Retina (tissue), 1 donor: ENCODE measurements around the gene BCCIP.

Source experiments
- DNase-seq: peaks from one replicate; pipeline ENCODE4 v3.0.0-alpha.2; 2016

Gene BCCIP

DNA sequence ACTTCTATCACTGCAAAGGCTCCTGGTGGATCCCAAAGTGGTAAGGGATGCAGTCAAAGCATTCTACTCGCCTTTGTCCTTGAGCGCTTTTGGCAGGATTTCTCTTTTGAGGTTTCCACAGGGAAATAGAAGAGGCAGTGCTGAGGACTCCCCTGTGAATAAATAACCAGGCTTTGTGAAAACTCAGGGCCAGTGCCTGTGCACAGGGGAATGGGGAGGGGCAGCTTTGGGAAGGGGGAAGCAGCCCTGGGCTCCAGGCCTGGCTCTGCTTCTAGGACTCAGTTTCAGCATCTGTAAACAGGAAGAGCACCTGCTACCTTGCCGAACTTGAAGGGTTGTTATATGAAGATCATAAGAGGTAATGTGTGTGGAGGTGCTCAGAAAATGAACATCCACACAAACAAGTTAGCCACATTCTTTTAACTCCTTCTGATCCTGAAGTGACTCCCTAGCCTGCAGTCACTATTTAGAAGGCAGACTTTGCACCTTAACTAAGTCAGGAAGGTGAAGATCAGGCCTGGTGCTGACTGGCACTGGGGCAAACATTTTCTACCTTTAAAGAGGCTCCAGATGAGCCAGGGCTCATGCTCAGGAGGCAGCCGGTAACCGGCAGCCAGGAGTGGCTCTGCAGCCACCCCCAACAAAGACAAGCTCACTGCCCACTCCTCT is 25.2 kb upstream of the BCCIP start:
- no peak for DNase-seq

DNA sequence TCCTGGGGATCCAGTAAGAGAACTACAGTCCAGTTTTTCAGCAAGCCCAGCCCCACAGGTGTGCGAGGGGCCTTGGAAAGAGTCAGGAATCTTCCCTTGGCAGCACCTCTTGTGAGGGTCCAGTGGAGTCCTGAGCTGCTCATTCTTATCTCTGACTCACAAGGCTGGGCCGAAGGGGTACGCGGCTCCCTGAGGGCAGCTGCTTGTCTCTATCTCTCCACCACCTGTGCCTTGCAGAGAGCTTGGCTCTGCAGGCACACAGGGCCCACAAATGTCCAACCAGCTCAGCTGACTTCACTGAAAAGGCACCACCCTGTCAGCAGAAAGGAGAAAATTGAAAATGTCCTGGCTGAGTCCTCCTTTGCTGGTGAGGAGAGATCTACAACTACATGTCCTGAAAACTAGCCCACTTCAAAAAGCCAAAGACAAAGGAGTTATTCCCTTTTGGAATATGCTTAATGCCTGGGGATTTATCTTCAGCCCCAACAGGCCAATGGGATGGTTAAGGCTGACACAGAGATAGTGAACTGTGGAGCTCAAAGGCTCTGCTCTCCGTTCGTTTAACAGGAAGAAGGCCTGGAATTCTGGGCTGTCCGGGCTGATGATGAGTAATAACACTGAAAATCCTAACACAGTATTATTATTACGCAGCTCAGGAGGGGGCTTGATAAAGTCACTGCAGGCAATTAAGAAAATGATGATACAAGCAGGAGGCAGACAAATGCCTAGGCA is 23.7 kb upstream of the BCCIP start:
- no peak for DNase-seq

DNA sequence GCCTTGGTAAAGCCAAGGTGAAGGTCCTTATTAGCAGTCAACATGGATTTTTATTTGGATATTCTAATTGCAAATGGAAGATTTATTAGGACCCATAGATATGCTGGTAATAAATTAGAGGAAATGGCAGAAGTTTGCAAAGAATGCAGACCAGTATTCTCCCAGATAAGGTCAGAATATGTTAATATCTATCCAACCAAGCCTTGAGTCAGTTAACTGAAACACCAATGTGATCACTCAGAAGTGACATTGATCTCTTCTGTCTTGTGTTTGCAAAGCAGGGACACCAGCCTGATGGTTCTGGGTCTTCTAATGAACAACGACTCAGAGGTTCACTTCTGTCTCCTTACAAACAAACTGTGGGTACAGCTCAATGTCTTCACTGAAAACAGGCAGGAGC is 21.8 kb upstream of the BCCIP start:
- no peak for DNase-seq

DNA sequence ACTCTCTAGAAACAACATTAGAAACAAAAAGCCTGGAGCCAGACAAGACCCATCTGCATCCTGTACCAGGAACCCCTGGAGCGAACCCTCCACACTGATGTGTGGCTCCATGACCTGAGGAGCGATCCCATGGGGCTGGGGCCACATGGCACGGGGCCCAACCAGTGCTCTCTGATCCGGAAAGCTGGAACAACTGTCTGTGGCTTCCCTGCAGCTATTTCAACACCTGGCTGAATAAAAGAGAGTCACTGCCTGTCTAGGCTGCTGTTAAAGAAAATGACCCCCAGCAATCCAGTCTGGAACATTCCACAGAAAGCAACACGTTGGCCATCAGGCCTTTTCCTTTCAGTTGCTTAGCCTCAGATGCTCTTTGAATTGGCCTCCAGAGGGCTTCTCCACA is 21.2 kb upstream of the BCCIP start:
- no peak for DNase-seq

DNA sequence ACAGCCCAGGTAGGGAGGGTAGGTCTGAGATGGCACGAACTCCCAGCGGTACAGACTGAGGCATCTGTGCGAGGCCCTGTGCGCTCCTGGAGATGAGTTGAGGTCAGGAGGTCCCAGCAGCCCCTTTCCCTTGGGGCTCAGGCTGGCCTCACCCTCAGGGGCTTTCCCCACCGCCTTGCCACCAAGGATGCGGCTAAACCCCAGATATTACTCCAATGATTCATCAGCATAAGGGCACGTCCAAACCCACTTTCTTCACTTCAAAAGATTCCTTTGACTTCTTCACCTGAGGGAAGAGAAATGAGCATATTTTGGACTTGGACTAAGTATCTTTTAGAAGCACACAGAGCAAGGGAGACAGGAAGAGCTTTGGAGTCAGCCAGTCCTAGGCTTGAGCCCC is 20.6 kb upstream of the BCCIP start:
- no peak for DNase-seq

DNA sequence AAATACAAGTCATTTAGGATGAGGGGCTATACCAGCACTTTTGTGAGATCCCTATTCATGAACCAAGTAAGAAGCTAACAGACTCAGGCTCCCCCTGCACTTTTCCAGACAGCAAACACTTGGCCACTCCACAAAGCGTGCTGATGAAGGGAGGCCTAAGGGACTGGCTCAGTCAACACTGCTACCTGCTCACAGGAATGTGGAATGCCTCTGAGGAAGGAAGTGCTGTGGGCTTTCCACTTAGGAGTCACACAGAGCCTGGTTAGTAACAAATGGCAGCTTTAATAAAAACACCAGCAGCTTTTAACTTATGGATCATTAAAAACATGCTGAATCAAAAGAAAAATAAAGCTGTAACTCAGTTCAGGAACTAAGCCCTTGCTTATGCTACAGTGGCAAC is 15.3 kb upstream of the BCCIP start:
- DNase-seq: no peak

DNA sequence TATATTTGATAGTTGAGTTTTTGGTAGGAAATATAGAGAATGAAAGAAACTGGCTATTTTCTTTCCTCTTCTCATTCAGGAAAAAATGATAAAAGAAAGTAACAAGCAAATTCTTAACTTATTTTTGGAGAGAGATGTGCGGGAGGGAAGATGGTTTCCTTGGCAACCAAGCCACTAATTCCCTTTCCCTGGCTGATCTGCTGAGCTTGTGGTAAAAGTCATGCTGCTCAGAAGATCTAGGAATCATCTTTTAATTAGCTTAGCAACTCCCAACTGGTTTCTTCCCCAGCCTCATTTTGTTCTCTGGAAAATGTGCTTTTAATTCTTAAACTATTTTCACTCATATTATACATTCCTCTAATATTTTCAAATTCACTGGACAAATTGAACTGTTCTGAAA is 12.1 kb upstream of the BCCIP start:
- no peak for DNase-seq

DNA sequence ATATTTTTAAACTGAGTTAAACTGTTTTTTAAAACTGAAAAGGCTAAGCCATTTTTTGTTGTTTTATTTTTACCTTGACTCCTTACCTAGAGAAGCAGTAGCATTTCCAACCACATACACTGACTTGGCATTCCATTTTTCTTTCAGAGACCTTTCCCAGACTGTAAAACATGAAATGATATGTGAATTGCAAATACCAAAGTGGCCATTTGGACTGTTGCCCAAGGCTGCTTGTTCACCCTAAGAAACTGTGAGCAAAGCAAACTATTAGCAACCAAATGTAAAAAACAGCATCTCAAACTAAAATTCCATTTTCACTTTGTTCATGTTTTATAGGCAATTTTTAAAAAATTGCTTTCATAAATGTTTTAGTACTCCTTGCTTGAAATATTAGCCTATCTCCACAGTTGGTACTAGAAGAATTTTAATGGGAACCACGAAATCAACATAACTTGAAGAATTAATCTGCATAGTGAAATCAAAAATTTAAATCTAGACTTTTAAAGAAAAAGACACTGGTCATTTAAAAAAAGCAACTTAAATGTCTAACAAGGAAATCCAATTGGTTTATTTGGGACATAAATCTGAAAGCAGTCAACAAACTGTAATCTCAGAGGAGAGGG is 11.1 kb upstream of the BCCIP start:
- DNase-seq: no peak

DNA sequence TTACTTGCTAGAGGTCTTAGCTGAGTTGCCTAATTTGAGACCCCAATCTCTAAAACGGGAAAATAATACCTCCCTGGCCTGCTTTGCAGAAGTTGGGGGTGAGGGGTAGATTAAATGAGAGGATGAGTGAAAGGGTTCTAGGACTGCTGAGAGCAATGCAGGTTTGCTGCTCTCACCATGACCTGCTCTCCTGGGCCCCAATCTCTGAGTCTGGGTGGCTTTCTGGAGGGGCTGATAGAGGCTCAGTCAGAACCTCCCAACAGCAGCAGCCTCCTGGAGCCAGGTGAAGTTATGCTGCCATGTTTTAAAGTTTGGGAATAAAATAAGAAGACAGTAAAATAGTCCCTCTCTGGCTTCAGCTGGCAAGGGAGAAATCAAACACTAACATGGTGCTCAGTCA is 7.6 kb upstream of the BCCIP start:
- DNase-seq: no peak

DNA sequence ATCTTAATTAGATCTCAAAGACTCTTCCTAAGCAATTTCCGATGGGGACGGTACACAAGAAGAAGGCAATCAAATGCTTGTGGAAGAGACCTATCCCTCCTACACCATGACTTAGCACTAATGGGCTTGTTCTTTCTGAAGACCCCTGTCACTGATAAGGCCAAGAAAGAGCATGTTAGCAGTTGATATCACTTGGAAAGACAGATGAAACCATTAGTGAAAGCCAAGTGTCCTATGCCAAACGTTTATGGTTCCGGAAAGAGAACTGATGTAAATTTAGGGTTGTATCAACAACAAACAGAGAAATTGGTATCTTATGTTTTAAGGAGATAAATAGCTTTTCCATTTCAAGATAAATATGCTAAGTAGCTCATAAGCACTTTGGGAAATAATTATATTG is 6.8 kb upstream of the BCCIP start:
- no peak for DNase-seq

DNA sequence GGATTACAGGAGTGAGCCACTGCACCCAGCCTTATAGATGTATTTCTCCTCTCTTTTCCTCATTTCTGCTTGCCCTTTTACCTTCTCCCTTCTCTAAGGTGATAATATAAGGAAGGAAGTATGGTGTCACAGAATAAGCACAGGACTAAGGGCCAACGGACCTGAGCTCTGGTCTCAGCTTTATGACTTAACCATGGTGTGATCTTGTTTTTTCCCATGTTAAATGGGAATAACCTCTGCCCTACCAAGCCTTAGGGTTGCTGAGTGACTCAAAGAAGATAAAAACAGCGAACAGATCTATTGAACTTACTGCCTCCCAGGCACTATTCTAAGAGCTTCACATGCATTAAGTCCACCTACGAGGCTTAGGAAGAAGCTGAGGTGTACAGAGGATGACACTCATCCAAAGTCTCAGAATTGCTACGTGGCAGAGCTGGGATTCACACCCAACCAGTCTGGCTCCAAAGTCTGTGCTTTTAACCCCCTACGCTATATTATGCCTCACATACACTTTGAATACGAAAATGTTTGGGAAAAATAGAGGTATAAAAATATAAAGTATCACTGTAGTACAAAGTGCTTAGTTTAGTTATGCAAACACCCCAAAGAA is 5.9 kb upstream of the BCCIP start:
- DNase-seq: no peak

DNA sequence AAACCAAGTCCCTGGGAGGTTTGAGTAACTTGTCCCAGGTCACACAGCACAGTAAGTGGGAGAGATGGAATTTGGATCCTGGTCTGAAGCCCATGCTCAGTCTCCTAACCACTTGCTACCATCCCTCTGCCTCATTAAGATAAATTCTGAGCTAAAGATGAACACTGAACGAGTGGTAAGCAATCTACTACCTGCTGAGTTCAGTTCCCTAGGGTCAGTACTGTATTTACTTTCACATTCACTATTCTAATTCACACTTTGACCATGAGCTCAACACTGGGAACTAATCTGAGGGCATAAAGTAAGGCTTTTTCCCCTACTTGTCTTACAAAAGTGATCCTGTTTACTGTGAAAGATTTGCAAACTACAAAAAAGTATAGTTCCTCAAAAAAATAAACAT is 2.6 kb upstream of the BCCIP start:
- no peak for DNase-seq

DNA sequence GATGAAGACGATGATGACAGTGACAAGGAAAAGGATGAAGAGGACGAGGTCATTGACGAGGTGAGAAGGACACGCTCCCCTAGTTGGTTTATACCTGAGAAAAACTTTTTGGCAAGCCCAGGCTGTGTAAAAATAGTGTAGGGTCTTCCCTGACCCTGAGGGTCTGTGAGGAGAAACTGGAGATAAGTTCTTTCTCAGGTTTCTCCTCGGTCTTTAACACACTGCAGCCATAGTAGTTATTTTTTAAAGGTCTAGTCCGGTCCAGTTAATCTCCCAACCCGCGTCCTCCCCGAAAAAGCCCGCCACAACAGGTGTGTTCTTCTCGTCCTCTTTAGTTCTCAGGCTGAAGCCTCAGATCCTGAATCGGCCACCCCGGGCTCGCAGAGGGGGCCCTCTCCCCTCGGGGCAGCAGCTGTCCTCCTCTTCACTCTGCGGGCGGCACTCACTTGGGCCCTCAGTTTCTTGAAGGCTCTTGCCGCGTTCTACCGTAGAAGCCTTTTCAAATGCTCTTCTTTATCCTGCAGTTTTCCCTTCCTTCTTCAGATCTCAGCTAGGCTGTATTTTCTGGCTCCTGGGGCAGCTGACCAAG is 411 bp downstream of the BCCIP start:
- no peak for DNase-seq

DNA sequence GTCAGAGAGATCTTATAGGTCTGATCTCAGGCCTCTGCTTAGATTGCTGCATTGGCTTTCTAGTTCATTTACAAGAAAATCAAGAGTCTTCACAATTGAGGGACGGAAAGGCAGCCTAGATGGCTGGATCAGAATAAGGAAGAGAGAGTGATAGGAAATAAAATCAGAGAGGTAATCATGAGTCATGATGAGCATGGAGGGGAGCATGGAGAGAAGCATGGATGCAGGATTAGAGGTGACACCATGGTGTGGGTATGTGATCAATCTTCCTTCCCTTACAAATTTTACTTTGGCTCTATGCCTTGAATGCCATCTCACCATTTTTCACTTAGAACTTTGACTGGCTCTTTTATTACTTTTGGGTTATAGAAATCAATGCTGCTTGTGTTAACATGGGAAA is 1.4 kb downstream of the BCCIP start:
- DNase-seq: no peak

DNA sequence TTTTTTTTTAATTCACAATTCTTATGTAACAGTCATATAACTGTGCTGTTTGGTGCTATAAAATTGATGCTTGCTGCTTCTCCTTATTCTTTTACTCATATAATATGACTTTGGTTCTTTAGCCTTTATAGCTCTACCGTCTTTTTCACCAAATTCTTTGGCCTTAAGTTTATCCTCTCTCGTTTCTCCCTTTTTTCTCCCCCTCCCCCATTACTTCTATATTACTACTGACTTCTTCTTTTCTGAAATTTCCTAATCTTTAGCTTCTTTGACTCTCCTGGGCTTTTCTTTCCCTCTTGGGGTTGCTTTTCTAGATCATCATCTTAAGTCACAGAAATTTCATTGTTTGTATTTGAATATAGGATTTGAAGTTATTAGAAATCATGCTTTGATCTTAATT is 3.8 kb downstream of the BCCIP start:
- no peak for DNase-seq

DNA sequence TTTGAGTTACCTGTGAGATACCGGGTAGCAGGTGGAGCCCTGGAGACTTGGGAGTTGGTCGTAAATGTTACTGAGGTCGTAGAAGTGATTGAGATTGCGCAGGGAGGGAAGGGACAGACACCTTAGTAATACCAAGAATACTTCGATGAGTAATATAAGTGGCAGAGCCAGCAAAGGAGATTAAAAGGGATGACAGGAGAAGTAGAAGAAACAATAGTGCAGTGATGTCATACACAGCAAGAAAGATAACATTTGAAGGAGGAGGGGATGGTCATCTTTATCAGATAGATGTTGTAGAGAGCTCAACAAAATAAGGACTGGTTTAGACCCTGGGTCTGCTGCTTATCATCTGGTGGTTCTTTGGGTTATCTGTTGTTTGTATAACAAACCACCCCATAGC is 5.0 kb downstream of the BCCIP start:
- no peak for DNase-seq

DNA sequence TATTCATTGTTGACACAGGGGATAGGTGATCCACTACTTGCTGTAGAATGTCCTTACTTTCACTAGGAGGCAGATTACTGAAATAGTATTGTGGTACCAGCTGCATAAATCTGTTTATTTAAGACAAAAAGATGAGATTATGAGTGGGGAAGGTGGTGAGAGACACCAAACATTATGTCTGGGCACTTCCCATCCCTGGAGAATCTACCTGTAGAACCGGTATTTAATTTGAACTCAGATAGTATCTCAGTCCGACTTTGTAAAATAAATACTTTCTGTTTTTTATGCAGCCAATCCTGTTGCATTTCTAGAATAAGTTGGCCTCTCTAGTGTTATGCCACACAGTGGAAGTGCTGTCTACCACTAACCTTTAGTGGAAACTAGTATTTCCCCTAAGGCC is 13.4 kb downstream of the BCCIP start:
- DNase-seq: no peak

DNA sequence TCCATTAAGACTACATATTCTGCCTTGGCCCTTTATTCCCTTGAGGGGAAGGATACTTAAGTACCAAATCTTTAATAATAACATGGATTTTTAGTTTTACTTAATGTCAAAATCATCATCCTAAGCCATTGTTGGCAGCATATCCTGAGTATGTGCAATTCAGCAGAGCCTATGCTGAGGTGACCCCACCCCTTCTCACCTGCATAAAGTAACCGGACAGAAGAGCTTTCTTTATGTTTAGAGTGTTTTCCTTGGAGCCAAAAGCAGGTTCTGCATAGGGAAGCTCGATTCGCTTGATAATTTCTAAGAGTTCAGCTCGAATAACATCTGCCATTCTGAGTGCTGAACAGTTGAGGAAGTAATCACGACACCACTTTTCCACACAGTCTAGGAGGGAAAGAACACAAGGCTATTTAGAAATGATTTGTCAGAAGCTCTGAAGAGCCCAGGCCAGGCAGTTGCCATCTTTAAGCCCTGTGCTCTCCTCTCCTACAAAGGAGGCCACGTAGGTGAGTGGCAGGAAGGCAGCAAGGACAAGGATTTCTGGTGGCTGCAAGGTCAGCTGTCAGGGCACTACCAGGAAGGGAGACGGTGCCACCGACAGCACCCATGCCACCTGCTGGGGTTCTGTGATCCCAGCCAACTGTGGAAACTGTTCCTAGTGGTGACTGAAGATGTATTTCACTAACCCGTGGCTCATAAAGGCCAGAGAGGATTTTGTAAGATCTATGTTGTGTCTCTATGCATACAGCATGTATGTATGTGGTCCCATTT is 15.6 kb downstream of the BCCIP start:
- DNase-seq: no peak

DNA sequence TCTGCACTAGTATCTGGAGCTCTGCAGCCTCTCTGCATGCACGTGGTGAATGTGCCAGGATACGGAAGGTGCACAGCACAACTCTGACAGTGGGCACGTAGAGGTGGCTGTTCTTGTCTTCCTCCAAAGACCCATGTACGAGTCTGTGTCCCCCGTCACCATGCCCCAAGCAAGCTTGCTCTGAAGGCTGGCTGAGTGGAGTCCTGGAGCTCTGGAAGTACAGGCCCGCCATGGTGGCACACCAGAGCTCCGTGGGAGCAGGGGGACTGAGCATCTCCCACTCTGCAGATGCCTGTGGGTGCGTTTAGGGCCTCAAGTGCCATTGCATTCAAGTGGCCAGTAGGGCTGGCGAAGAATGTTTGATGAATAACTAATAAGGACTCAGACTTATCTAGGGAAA is 17.1 kb downstream of the BCCIP start:
- no peak for DNase-seq

DNA sequence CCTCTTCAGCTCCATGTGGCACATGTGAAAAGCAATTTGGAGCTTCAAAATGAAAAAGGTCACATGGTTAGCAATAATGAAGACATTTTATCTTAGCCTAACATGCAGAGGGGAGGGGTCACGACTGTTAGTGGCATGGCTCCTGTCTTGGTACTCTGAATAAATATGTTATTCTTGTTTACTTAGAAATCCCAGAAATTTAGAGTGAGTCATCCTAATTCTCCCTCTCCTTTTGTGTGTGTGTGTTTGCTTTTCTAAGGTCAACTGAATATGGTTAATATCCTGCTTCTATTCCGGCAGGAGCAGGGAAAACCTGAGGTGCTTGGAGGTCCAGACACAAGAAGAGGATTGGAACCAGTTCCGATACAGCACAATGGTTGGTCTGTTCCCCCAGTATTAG is 17.6 kb downstream of the BCCIP start:
- DNase-seq: no peak

DNA sequence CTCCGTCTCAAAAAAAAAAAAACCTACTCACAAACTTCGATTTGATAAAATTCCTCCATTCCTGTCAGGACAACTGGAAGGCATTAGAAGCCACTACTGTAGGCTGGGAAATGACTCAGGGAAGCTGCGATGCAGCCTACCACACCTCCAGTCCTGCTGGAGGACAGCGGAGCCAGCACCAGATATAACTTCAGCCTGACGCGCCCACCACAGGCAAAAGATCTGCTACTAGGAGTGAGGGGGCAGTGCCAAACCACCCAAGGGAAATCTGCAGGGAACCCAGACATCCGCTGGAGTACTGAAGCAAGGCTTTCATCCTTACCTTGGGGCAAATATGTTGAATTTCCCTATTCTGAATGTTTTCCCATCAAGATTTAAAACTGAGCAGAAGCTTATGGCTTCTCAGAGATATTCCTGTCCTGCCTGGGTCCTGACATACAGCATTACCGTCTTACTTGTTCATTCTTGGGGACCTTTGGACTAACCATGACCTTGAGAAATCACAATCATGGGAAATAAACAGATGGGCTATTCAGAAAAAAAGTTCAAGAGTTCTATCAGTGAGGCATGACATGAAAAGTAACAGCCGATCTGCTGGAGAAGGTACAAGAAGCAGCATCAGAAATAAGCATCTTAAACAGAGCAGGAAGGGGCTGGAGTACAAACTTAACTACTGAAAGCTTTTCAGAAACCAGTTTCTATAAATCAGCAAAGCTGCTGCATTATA is 20.4 kb downstream of the BCCIP start:
- no peak for DNase-seq

DNA sequence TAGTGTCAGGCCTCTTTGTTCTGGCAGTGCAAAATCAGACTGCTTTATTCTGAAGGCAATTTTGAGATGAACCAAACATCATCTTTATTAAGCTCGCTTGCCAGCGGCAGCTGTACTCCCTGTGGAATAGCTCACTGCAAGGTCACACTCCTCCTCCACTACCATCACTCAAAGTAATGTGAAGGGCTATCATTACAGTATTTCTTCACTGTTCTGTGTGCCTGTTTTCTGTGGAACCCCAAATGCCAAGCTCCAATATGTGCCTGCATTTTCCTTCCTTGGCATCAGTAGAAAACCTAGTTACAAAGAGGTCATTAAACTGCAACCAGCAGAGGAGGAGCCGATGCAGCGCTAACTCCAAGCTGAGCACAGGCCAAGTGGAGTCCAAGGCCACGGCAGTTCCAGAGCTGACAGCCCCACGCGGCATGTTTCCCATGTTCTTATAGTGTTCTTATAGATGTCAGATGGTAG is 21.4 kb downstream of the BCCIP start:
- DNase-seq: peak; percentile 27
